Nucleus accumbens (tissue), 56 donors: ENCODE data around the gene KLF2.
A peak's percentile ranks its signal among the peaks of the same experiment; 100 is the strongest.

Experiments used
- DNase-seq, 56 donors: peaks; one replicate each; lab custom pipeline; 2025; lab: John Stamatoyannopoulos, UW

KLF2 gene

GRCh38 chr19:16306728-16307402 is 17.8 kb upstream of the KLF2 start:
- DNase-seq: no peak

- no peak for DNase-seq
These were observed 16.5 kb upstream of the KLF2 start for GRCh38 chr19:16308081-16308480.

GRCh38 chr19:16309643-16310042 is 15.0 kb upstream of the KLF2 start:
- no peak for DNase-seq

- DNase-seq: no peak
These were observed 8.7 kb upstream of the KLF2 start for GRCh38 chr19:16315825-16316505.

DNA sequence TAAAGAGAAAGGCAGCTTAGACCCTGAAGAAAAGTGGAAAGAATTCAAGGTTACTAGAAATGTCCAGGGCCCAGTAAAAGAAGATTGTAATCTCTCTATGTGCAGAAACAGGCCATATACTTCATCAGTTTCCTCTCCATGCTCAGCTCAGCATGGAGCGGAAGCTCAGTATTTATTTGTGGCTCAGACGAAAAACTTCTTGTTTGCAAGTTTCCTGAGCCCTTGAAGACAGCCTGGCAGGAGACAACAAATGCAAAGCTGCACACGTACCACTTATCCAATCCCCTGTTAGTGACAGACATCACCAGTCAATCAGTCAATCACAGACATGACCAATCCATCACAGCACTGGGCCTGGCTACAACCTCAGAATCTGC is 8.1 kb upstream of the KLF2 start:
- DNase-seq: no peak

DNA sequence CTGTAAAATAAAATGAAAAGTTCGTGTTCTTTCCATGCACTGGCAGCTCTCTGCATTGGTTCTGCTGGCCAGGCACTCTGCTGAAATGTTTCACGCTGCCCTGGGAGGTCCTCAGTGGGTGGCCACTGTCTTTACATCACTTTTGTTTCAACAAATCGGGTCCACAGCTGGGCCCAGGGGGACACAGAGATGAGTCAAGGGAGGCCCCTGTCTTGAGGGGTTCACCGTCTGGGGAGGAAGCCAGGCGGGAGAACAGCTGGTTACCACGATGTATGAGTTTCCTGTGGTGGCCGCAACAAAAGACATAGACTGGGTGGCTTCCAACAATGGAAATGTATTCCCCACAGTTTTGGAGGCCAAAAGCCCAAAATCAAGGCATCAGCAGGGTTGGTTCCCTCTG is 5.1 kb upstream of the KLF2 start:
- no peak for DNase-seq

DNA sequence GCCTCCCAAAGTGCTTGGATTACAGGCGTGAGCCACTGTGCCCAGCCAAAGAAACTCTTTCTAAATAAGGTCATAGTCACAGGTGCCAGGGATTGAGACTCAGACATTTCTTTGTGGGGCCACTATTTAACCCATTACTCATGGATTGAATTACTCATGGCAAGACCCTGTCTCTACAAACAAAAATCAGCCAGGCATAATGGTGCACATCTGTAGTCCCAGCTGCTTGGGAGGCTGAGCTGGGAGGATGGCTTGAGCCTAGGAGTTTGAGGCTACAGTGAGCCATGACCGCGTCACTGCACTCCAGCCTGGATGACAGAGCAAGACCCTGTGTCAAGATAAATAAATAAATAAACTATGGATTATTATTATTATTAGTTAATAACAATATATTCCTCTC is 3.6 kb upstream of the KLF2 start:
- no peak for DNase-seq

GRCh38 chr19:16325161-16325527 is 518 bp downstream of the KLF2 start:
- peak in 3 of 56 donors; percentile 6 to 46 (median 28) for DNase-seq

GRCh38 chr19:16325641-16326400 is 1.2 kb downstream of the KLF2 start:
- peak in 26 of 56 donors; percentile 4 to 72 (median 28) for DNase-seq

- DNase-seq: no peak
These were observed 2.0 kb downstream of the KLF2 start for GRCh38 chr19:16326401-16327168.

- no peak for DNase-seq
These were observed 2.5 kb downstream of the KLF2 start for GRCh38 chr19:16327169-16327475.

- no peak for DNase-seq
These were observed 2.9 kb downstream of the KLF2 start for GRCh38 chr19:16327501-16327900.

DNA sequence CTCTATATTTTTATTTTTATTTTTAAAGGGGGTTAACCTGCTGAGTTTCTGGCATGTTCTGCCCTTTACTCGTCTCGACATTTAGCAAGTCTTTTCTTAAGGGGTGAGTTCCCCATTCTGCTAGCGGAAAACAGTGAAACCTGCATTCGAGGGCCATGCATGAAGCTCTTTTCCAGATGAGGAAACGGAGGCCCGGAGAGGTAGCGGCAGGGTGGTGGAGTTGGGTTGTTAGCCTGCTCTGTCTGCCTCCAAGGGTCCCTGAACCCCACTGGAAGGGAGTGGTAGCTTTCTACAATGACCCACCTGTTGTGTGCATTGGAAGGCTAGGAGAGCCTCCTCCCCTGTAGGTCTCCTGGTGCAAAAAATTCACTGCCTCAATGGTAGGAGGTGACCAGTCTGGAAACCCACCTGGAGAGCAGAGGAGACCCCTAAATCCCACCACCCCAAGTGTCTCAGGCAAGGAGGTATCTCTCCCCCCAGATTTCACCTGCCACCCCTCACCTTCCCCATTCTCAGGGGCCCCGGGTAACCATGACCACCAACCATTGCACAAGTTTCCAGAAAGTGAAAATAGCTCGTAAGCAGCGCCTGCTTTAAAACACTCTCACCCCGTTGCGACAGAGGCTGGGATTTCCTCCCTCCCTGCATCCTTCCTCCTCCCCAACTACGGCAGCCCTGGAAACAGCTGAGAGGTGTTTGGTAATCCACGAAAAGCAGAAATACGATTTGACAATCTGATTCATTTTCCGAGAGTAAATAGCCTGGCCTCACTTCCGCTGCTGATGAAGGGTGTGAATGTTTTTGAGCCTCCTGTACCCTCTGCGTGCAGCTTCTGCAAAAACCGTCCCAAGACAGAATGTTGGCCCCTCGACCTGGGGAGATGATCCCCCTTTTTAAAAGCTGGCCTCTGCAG is 3.5 kb downstream of the KLF2 start:
- DNase-seq: peak in 28 of 56 donors; percentile 0 to 55 (median 18)

DNA sequence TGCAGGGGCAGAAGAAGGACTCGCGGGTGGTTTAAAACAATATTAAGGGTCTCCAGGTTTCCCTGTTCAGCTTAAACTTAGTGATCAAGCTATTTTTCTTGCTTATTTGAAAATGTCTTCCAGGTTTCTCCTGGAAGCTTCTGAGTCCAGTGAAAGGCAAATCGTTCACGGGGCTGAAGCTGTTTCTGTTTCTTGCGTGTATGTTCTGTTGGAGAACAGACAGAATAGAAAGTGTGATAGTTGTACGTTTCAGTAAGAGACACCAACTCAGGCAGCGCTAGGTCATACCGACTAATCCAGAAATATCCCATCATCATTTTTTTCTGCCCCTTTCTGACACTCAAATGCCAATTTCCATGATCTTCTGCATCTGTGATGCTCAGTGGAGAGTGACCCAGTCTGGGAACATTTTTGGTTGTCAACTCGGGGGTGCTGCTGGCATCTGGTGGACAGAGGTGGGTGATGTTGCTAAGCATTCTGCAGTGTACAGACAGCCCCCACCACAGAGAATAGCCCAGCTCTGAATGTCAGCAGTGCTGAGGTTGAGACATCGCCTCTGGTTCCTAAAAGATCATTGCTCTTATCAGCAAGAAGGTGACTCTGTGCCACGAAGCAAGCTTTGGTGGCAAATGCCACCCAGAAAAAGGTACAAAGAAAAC is 4.3 kb downstream of the KLF2 start:
- peak in 2 of 56 donors; percentile 0 to 14 for DNase-seq

- peak in 3 of 56 donors; percentile 2 to 27 (median 24) for DNase-seq
These were observed 5.8 kb downstream of the KLF2 start for GRCh38 chr19:16330368-16330801.

DNA sequence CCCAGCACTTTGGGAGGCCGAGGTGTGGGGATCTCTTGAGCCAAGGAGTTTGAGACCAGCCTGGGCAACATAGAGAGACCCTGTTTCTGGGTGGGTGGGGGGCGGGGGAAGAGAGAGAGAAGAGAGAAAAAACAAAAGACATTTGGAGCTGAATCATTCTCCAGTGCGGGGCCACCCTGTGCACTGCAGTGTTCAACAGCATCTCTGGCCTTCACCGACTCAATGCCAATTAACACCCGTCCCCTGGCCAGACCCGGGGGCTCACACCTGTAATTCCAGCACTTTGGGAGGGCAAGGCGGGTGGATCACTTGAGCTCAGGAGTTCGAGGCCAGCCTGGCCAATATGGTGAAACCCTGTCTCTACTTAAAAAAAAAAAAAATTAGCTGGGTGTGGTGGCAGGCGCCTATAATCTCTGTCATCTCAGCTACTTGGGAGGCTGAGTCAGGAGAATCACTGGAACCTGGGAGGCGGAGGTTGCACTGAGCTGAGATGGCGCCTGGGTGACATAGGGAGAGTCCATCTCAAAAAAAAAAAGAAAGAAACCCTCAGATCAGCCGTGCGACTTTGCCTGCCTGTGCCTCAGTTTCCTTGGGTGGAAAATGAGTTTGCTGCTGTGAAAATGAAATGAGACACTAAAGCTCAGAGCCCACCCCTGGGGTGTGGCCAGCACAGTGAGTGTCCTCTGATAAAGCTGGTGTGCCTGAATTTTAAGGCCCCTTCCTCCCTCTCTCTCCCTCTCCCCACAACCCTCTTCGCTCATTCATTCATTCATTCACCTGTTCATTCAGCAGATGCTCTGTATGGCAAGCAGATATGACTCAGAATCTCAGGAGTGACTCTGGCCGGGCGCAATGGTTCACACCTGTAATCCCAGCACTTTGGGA is 6.4 kb downstream of the KLF2 start:
- DNase-seq: no peak

DNA sequence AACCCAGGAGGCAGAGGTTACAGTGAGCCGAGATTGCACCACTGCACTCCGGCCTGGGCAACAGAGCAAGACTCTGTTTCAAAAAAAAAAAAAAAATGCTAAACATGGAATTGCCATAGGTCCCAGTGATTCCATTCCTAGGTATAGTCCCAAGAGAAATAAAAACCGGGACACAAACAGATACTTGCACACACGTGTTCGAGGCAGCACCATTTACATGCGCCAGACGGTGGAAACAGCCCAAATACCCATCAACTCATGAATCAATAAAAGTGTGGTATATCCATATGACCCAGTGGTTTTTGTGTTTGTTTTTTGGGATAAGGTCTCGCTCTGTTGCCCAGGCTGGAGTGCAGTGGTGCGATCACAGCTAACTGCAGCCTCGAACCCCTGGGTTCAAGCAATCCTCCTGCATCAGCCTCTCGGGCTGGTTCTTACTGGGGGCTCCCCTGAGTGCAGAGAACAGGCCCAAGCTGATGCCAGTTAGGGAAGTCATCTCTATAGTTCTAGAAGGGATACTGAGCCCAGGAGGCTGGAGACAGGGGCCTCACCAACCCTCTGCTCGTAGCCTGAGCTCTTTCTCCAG is 8.5 kb downstream of the KLF2 start:
- DNase-seq: no peak

GRCh38 chr19:16334411-16334810 is 9.8 kb downstream of the KLF2 start:
- no peak for DNase-seq
